Measurements from ENCODE around the gene C19orf38. TPM values are rescaled to one million over a fixed set of nuclear protein-coding genes. Genes with fewer than 3 reads are reported as not detected.

The C19orf38 gene
- polyA plus RNA-seq, 1 donor from 2014 or later = not detected

- TF ChIP-seq, protein P1, sequence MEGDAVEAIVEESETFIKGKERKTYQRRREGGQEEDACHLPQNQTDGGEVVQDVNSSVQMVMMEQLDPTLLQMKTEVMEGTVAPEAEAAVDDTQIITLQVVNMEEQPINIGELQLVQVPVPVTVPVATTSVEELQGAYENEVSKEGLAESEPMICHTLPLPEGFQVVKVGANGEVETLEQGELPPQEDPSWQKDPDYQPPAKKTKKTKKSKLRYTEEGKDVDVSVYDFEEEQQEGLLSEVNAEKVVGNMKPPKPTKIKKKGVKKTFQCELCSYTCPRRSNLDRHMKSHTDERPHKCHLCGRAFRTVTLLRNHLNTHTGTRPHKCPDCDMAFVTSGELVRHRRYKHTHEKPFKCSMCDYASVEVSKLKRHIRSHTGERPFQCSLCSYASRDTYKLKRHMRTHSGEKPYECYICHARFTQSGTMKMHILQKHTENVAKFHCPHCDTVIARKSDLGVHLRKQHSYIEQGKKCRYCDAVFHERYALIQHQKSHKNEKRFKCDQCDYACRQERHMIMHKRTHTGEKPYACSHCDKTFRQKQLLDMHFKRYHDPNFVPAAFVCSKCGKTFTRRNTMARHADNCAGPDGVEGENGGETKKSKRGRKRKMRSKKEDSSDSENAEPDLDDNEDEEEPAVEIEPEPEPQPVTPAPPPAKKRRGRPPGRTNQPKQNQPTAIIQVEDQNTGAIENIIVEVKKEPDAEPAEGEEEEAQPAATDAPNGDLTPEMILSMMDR (IDR thresholded peaks at IDR 0.05; ENCODE audit: poor library complexity, severe bottlenecking) = no peak
- Histone ChIP-seq H3K4me2 (ENCODE audit: low read length) (no peak overlapping the region), H3K79me2 (replicated peaks; ENCODE audit: insufficient read depth, low read length) (no peaks in the 10 kb centered on the region), H3K4me3 (ENCODE audit: low read length) (no peak overlapping the region), H3K9me3 (ENCODE audit: low read length) (no peaks in the 10 kb centered on the region), H3K36me3 (ENCODE audit: insufficient read depth, low read length) (no peaks in the 10 kb centered on the region), H3F3A (ENCODE audit: insufficient read depth, low read length, poor library complexity, severe bottlenecking) (no peaks in the 10 kb centered on the region), H3K27ac (ENCODE audit: low read length) (no peak overlapping the region), H3K9me2 (ENCODE audit: insufficient read depth, low read length) (no peaks in the 10 kb centered on the region), H2AFZ (ENCODE audit: low read depth, low read length) (no peak overlapping the region), H4K20me1 (ENCODE audit: insufficient read depth) (no peaks in the 10 kb centered on the region), H3K27me3 (ENCODE audit: insufficient read depth, low read depth, low read length) (no peaks in the 10 kb centered on the region), H3K9ac (ENCODE audit: low read length) (no peak overlapping the region)
Measured at GRCh38 chr19:10828981-10829821, 19.0 kb upstream of the C19orf38 start.

DNA sequence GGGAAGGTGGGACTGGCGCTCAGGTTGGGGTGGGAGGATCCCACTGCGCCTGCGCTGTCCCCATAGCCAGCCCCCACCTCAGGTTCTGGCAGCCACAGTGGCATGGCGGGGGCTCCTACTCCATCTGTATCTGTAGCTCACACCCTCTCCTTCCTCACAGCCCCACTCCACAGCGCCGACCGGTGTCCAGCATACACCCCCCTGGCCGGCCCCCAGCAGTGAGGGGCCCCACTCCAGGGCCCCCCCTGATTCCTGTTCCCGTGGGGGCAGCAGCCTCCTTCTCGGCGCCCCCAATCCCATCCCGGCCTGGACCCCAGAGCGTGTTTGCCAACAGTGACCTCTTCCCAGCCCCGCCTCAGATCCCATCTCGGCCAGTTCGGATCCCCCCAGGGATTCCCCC lies 18.2 kb upstream of the C19orf38 start:
- no peaks in the 10 kb centered on the region for H3K9me3 ChIP-seq (ENCODE audit: low read length)
- no peak overlapping the region for H2AFZ ChIP-seq (ENCODE audit: low read depth, low read length)
- no peak overlapping the region for H3K4me2 ChIP-seq (ENCODE audit: low read length)
- no peaks in the 10 kb centered on the region for H3F3A ChIP-seq (ENCODE audit: insufficient read depth, low read length, poor library complexity, severe bottlenecking)
- H3K4me3 ChIP-seq (ENCODE audit: low read length) = no peak overlapping the region
- H3K27me3 ChIP-seq (ENCODE audit: insufficient read depth, low read depth, low read length) = no peaks in the 10 kb centered on the region
- no peaks in the 10 kb centered on the region for H4K20me1 ChIP-seq (ENCODE audit: insufficient read depth)
- no peaks in the 10 kb centered on the region for H3K9me2 ChIP-seq (ENCODE audit: insufficient read depth, low read length)
- H3K79me2 ChIP-seq (replicated peaks; ENCODE audit: insufficient read depth, low read length) = no peaks in the 10 kb centered on the region
- no peak overlapping the region for H3K27ac ChIP-seq (ENCODE audit: low read length)
- H3K9ac ChIP-seq (ENCODE audit: low read length) = no peak overlapping the region
- H3K36me3 ChIP-seq (ENCODE audit: insufficient read depth, low read length) = no peaks in the 10 kb centered on the region
- TF ChIP-seq TAF1 (IDR thresholded peaks at IDR 0.05; ENCODE audit: low read depth) (no peak), RAD21 (conservative IDR thresholded peaks at IDR 0.05) (no peak), EZH2 (IDR thresholded peaks at IDR 0.05; ENCODE audit: borderline replicate concordance, insufficient read depth, low read length, poor library complexity, severe bottlenecking) (no peak), EP300 (conservative IDR thresholded peaks at IDR 0.05; ENCODE audit: poor library complexity, severe bottlenecking) (no peak), MXI1 (conservative IDR thresholded peaks at IDR 0.05; ENCODE audit: poor library complexity, severe bottlenecking) (no peak), POLR2AphosphoS5 (IDR thresholded peaks at IDR 0.05) (no peak)
- TF ChIP-seq, protein P2, sequence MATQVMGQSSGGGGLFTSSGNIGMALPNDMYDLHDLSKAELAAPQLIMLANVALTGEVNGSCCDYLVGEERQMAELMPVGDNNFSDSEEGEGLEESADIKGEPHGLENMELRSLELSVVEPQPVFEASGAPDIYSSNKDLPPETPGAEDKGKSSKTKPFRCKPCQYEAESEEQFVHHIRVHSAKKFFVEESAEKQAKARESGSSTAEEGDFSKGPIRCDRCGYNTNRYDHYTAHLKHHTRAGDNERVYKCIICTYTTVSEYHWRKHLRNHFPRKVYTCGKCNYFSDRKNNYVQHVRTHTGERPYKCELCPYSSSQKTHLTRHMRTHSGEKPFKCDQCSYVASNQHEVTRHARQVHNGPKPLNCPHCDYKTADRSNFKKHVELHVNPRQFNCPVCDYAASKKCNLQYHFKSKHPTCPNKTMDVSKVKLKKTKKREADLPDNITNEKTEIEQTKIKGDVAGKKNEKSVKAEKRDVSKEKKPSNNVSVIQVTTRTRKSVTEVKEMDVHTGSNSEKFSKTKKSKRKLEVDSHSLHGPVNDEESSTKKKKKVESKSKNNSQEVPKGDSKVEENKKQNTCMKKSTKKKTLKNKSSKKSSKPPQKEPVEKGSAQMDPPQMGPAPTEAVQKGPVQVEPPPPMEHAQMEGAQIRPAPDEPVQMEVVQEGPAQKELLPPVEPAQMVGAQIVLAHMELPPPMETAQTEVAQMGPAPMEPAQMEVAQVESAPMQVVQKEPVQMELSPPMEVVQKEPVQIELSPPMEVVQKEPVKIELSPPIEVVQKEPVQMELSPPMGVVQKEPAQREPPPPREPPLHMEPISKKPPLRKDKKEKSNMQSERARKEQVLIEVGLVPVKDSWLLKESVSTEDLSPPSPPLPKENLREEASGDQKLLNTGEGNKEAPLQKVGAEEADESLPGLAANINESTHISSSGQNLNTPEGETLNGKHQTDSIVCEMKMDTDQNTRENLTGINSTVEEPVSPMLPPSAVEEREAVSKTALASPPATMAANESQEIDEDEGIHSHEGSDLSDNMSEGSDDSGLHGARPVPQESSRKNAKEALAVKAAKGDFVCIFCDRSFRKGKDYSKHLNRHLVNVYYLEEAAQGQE (IDR thresholded peaks at IDR 0.05; ENCODE audit: borderline replicate concordance) = no peak

Measured in neural cell (in vitro differentiated cells).